ENCODE measurements around the gene TMCC3.

DNA sequence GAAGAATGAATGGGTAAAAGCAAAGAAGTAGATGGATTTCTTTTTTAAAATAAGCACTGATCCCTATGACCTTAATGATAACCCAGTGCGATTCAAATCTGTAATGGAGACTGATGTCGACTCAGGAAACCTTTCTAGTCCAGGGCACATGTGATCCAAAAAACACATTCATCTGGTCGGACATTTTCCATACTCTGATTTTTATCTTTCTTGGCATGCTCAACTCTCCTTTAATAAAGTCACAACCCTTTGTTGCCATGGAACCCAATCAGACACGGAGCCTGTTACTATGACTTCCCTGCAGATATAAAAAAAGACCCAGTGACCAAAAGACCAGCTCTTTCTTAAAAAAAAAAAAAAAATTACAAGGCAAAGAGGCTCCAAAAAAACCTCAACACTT is 27.9 kb downstream of the TMCC3 start:
- TF ChIP-seq, protein P1, sequence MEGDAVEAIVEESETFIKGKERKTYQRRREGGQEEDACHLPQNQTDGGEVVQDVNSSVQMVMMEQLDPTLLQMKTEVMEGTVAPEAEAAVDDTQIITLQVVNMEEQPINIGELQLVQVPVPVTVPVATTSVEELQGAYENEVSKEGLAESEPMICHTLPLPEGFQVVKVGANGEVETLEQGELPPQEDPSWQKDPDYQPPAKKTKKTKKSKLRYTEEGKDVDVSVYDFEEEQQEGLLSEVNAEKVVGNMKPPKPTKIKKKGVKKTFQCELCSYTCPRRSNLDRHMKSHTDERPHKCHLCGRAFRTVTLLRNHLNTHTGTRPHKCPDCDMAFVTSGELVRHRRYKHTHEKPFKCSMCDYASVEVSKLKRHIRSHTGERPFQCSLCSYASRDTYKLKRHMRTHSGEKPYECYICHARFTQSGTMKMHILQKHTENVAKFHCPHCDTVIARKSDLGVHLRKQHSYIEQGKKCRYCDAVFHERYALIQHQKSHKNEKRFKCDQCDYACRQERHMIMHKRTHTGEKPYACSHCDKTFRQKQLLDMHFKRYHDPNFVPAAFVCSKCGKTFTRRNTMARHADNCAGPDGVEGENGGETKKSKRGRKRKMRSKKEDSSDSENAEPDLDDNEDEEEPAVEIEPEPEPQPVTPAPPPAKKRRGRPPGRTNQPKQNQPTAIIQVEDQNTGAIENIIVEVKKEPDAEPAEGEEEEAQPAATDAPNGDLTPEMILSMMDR (conservative IDR thresholded peaks at IDR 0.05 in 1 of 2, IDR thresholded peaks at IDR 0.05 in 1 of 2; ENCODE audit: extremely low read depth in 1 of 2, insufficient read depth in 1 of 2, low read depth in 1 of 2, low read length in 2 of 2): no peak
- TF ChIP-seq EZH2 (IDR thresholded peaks at IDR 0.05; ENCODE audit: borderline replicate concordance, low read length): no peak

All from mammary epithelial cell (primary cell).